HCT116 (cell line): ENCODE measurements around the gene OR11A1. TPM values are rescaled to one million over a fixed set of nuclear protein-coding genes. Genes with fewer than 3 reads are reported as not detected.

ENCODE experiments used
- ATAC-seq: fragments of 200-7000 bp; cut with Tn5 transposase; 2 replicates; pipeline ENCODE4 v1.9.1; 2020; ENCODE audit warnings: mild to moderate bottlenecking, moderate library complexity
- BruUV-seq: library from RNA; stranded (reverse); fragments of 400-500 nt; replicated peaks from 2 replicates; lab custom pipeline; 2021; lab: Mats Ljungman, UMichigan
- CTCF ChIA-PET: fragments of 300-600 bp; sonication (Branson Sonifier 250); formaldehyde crosslinking; loops from one replicate; lab custom pipeline; 2021; ENCODE audit warnings: antibody characterized with exemption; lab: Charles Lee
- POLR2A ChIA-PET: fragments of 300-600, 350-600 bp; sonication (Branson Sonifier 250); formaldehyde crosslinking; loops from one replicate; lab custom pipeline; 2021; ENCODE audit warnings: antibody characterized with exemption; lab: Charles Lee
- RAD21 ChIA-PET, 2 experiments: fragments of 300-600 bp; sonication (Branson Sonifier 250); formaldehyde crosslinking; loops; one replicate each; lab custom pipeline; 2023; ENCODE audit warnings: low total read pairs in 2 of 2; ENCODE audit not compliant: uncharacterized antibody in 2 of 2, unreplicated experiment in 2 of 2, low non-redundant PET in 1 of 2; lab: Charles Lee
- DNase-seq: peaks from one replicate; pipeline ENCODE4 v3.0.0-alpha.2; 2010; ENCODE audit warnings: low read depth, low spot score
- H2AFZ ChIP-seq: fragments of 200-600 bp; shearing (Covaris generic), sonication (generic); 2 replicates; pipeline ENCODE4 v1.6.1; 2017; ENCODE audit warnings: low read depth, mixed run types, mixed read lengths, antibody characterized with exemption, low read length; ENCODE audit not compliant: poor library complexity, severe bottlenecking
- H3K27ac ChIP-seq: 2 replicates; pipeline ENCODE4 v1.5.1; 2012; ENCODE audit warnings: low read depth, low read length
- H3K27me3 ChIP-seq: fragments of 200-600 bp; sonication (generic); 2 replicates; pipeline ENCODE4 v1.6.1; 2016; ENCODE audit warnings: mixed run types, low read length, mixed read lengths; ENCODE audit not compliant: insufficient read depth
- H3K36me3 ChIP-seq, 2 experiments: fragments of 200-500 bp in 1 of 2; fragments of 200-600 bp in 1 of 2; sonication (Bioruptor generic) in 1 of 2; sonication (generic) in 1 of 2; 2 replicates each; pipeline versions ENCODE4 v1.5.1 to v1.6.1; 2014 to 2016; ENCODE audit warnings: low read length in 2 of 2, inconsistent platforms in 1 of 2, mixed read lengths in 1 of 2, mixed run types in 1 of 2; ENCODE audit not compliant: insufficient read depth in 2 of 2, control insufficient read depth in 1 of 2
- H3K4me1 ChIP-seq, 2 experiments: fragments of 200-600 bp in 1 of 2; sonication (generic) in 1 of 2; 2 replicates each; pipeline versions ENCODE4 v1.5.1 to v1.6.1; 2012 to 2017; ENCODE audit warnings: low read length in 2 of 2, inconsistent platforms in 1 of 2, mild to moderate bottlenecking in 1 of 2, mixed read lengths in 1 of 2, mixed run types in 1 of 2, moderate library complexity in 1 of 2; ENCODE audit not compliant: insufficient read depth in 2 of 2, control insufficient read depth in 1 of 2
- H3K4me2 ChIP-seq: fragments of 200-600 bp; sonication (generic); 2 replicates; pipeline ENCODE4 v1.6.1; 2017; ENCODE audit warnings: mixed run types, low read length, mixed read lengths
- H3K4me3 ChIP-seq, 2 experiments: fragments of 200-600 bp in 1 of 2; sonication (generic) in 1 of 2; replicated peaks in 1 of 2; 2 replicates each; pipeline ENCODE4 v1.5.1; 2011 to 2016; ENCODE audit warnings: low read length in 2 of 2, control low read depth in 1 of 2, low read depth in 1 of 2, mild to moderate bottlenecking in 1 of 2, mixed read lengths in 1 of 2, mixed run types in 1 of 2
- H3K79me2 ChIP-seq: fragments of 200-600 bp; sonication (generic); 2 replicates; pipeline ENCODE4 v1.6.1; 2017; ENCODE audit warnings: mild to moderate bottlenecking, mixed run types, low read length, moderate library complexity, mixed read lengths; ENCODE audit not compliant: insufficient read depth
- H3K9ac ChIP-seq: fragments of 200-600 bp; sonication (generic); 2 replicates; pipeline ENCODE4 v1.6.1; 2016; ENCODE audit warnings: low read length, mixed read lengths
- H3K9me2 ChIP-seq: fragments of 200-600 bp; sonication (generic), shearing (Covaris generic); 2 replicates; pipeline ENCODE4 v1.6.1; 2017; ENCODE audit warnings: mixed run types, mild to moderate bottlenecking, moderate library complexity; ENCODE audit not compliant: insufficient read depth
- H3K9me3 ChIP-seq, 2 experiments: fragments of 200-500 bp in 1 of 2; fragments of 200-600 bp in 1 of 2; sonication (Bioruptor generic) in 1 of 2; sonication (generic) in 1 of 2; 2 replicates each; pipeline ENCODE4 v1.6.1; 2014 to 2017; ENCODE audit warnings: low read length in 2 of 2, mixed read lengths in 2 of 2, inconsistent platforms in 1 of 2, low read depth in 1 of 2, mild to moderate bottlenecking in 1 of 2, mixed run types in 1 of 2, moderate library complexity in 1 of 2; ENCODE audit not compliant: control insufficient read depth in 1 of 2, insufficient read depth in 1 of 2
- H4K20me1 ChIP-seq: fragments of 200-600 bp; sonication (generic), shearing (Covaris generic); 2 replicates; pipeline ENCODE4 v1.6.1; 2017; ENCODE audit warnings: mixed run types, mild to moderate bottlenecking, moderate library complexity; ENCODE audit not compliant: insufficient read depth
- ATF3 ChIP-seq: IDR thresholded peaks from 2 replicates; pipeline ENCODE4 v1.6.1; 2012
- CBX3 ChIP-seq: IDR thresholded peaks from 2 replicates; pipeline ENCODE4 v1.6.1; 2012; ENCODE audit warnings: low read depth
- CEBPB ChIP-seq: IDR thresholded peaks from 2 replicates; pipeline ENCODE4 v1.6.1; 2012; ENCODE audit warnings: low read depth
- EGR1 ChIP-seq: IDR thresholded peaks from 2 replicates; pipeline ENCODE4 v1.6.1; 2012; ENCODE audit warnings: low read depth
- ELF1 ChIP-seq: IDR thresholded peaks from 2 replicates; pipeline ENCODE4 v1.6.1; 2012; ENCODE audit warnings: low read depth, borderline replicate concordance
- EZH2phosphoT487 ChIP-seq: fragments of 200-600 bp; IDR thresholded peaks from 2 replicates; pipeline ENCODE4 v1.6.1; 2018; ENCODE audit warnings: antibody characterized with exemption, borderline replicate concordance
- FOSL1 ChIP-seq: IDR thresholded peaks from 2 replicates; pipeline ENCODE4 v1.6.1; 2012; ENCODE audit warnings: low read depth
- JUND ChIP-seq: IDR thresholded peaks from 2 replicates; pipeline ENCODE4 v1.6.1; 2012
- MAX ChIP-seq: IDR thresholded peaks from 2 replicates; pipeline ENCODE4 v1.6.1; 2012
- POLR2A ChIP-seq: IDR thresholded peaks from 2 replicates; pipeline ENCODE4 v1.7.0; 2011; ENCODE audit warnings: borderline replicate concordance; ENCODE audit not compliant: insufficient read depth, insufficient read length; ENCODE audit errors: extremely low read depth
- SIN3A ChIP-seq: IDR thresholded peaks from 2 replicates; pipeline ENCODE4 v1.6.1; 2012; ENCODE audit warnings: low read depth
- SP1 ChIP-seq: IDR thresholded peaks from 2 replicates; pipeline ENCODE4 v1.6.1; 2012; ENCODE audit warnings: low read depth
- SRF ChIP-seq: IDR thresholded peaks from 2 replicates; pipeline ENCODE4 v1.6.1; 2012; ENCODE audit warnings: low read depth
- TCF7L2 ChIP-seq: IDR thresholded peaks from 2 replicates; pipeline ENCODE4 v1.7.0; 2011; ENCODE audit warnings: borderline replicate concordance, inconsistent platforms; ENCODE audit not compliant: insufficient read depth, insufficient read length; ENCODE audit errors: extremely low read depth
- YY1 ChIP-seq: IDR thresholded peaks from 2 replicates; pipeline ENCODE4 v1.6.1; 2011; ENCODE audit warnings: low read length, low read depth, moderate library complexity, mild to moderate bottlenecking; ENCODE audit not compliant: insufficient replicate concordance; ENCODE audit errors: extremely low read depth
- ZFX ChIP-seq: fragments of 450-650 bp; IDR thresholded peaks from 2 replicates; pipeline ENCODE4 v1.6.1; 2017
- ZNF274 ChIP-seq: fragments of 200-500 bp; sonication (Bioruptor generic); IDR thresholded peaks from 2 replicates; pipeline ENCODE4 v1.6.1; 2014; ENCODE audit warnings: mild to moderate bottlenecking, low read depth, low read length, inconsistent platforms
- intact Hi-C: fragments of 100-400 bp; cut with micrococcal nuclease; formaldehyde crosslinking; loops from 2 replicates; pipeline ENCODE4 v1.10.0; 2022
- total RNA-seq: library from RNA; stranded (reverse); gene quantifications from one replicate; pipeline ENCODE4 v1.2.1, GENCODE V29; 2021; ENCODE audit not compliant: unreplicated experiment

Gene OR11A1
- total RNA-seq, 1 experiment from 2014 or later = not detected

DNA sequence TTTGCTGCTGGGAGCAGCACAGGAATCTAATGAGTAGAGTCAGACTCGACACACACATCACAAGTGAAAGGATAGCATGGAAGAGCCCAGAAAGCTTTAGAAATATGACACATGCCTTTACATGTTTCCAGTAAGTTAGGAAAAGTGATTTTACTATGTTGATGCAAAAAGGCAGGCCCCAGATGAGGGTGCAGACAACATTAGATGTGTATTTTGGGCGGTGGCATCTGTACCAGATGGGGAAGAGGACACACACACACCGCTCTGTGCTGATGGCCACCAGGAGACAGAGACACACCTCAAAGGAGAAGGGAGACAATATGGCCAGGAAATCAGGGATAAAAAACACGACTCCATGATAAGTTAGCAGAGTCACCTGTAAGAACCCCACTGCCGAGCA lies 30.3 kb upstream of the OR11A1 start:
- no peaks in the 10 kb centered on the region for H4K20me1 ChIP-seq
- no peak overlapping the region for H3K4me2 ChIP-seq
- ChIA-PET RAD21 (no interaction called here), CTCF (no interaction called here), POLR2A (no interaction called here)
- no peaks in the 10 kb centered on the region for H3K9me3 ChIP-seq
- no peak overlapping the region for H2AFZ ChIP-seq
- no peak overlapping the region for H3K9ac ChIP-seq
- no peak for DNase-seq
- H3K9me2 ChIP-seq = no peaks in the 10 kb centered on the region; the same call in 1 of the 2 replicates
- H3K4me1 ChIP-seq = no peaks in the 10 kb centered on the region
- intact Hi-C loops = no loop called here
- TF ChIP-seq SP1 (no peak), MAX (no peak), ZFX (no peak), TCF7L2 (no peak), ELF1 (no peak), SIN3A (no peak), EZH2phosphoT487 (no peak), POLR2A (no peak), CBX3 (no peak), YY1 (no peak), JUND (no peak), FOSL1 (no peak), EGR1 (no peak), SRF (no peak), ZNF274 (no peak), ATF3 (no peak), CEBPB (no peak)
- no peaks in the 10 kb centered on the region for H3K79me2 ChIP-seq
- BruUV-seq = no TSS peak
- ATAC-seq = no peak
- no peaks in the 10 kb centered on the region for H3K27me3 ChIP-seq
- no peak overlapping the region for H3K4me3 ChIP-seq
- H3K36me3 ChIP-seq = no peaks in the 10 kb centered on the region
- H3K27ac ChIP-seq = no peak overlapping the region
